GM12872 (cell line): ENCODE results near the gene EEIG1.

Experiments used
- TF ChIP-seq, protein P1 (sequence below): IDR thresholded peaks from 3 replicates; pipeline ENCODE4 v1.5.1; 2011; ENCODE audit warnings: low read depth, mild to moderate bottlenecking, low read length, moderate library complexity; ENCODE audit not compliant: insufficient read depth

The EEIG1 gene

DNA sequence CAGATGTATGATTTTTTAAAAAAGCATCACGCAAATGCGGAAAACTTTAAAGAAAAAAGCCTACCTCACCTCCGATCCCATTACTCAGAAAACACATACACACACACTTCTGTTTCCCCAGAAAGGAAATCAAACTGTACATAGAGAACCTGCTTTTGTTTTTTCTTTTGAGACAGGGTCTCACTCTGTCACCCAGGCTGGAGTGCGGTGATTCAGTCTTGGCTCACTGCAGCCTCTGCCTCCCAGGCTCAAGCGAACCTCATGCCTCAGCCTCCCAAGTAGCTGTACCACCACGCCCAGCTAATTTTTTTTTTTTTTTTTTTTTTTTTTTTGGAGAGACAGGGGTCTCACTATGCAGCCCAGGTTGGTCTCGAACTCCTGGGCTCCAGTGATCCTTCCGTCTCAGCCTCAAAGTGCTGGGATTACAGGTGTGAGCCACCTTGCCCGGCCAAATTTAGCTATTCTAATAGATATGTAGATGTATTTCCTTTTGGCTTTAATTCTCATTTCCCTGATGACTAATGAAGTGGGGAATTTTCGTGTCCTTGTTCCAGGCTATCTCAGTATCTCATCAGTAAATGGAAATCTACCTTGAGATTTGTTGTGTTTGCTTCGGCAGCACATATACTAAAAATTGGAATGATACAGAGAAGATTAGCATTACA, 25.7 kb upstream of the EEIG1 start:
- TF ChIP-seq, protein P1, sequence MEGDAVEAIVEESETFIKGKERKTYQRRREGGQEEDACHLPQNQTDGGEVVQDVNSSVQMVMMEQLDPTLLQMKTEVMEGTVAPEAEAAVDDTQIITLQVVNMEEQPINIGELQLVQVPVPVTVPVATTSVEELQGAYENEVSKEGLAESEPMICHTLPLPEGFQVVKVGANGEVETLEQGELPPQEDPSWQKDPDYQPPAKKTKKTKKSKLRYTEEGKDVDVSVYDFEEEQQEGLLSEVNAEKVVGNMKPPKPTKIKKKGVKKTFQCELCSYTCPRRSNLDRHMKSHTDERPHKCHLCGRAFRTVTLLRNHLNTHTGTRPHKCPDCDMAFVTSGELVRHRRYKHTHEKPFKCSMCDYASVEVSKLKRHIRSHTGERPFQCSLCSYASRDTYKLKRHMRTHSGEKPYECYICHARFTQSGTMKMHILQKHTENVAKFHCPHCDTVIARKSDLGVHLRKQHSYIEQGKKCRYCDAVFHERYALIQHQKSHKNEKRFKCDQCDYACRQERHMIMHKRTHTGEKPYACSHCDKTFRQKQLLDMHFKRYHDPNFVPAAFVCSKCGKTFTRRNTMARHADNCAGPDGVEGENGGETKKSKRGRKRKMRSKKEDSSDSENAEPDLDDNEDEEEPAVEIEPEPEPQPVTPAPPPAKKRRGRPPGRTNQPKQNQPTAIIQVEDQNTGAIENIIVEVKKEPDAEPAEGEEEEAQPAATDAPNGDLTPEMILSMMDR = no peak

DNA sequence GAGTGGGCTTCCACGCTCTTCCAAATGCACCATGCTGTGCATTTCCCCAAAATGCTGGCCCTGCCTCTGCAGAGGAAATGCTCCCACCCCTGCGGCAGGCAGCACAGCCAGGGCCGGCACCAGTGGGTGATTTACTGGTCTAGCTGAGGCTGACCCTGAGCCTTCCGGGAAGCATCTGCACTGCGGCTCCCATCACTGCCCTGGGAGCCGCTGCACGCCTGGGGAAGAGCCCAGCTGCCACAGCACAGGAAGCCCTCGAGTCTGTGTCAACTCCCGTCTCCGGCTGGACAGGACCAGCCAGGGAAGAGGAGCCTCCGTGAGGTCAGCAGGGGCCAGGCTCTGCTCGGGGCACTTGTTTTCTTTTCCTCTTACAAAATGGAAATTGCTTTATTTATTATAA, 25.1 kb upstream of the EEIG1 start:
- TF ChIP-seq, protein P1 = no peak

DNA sequence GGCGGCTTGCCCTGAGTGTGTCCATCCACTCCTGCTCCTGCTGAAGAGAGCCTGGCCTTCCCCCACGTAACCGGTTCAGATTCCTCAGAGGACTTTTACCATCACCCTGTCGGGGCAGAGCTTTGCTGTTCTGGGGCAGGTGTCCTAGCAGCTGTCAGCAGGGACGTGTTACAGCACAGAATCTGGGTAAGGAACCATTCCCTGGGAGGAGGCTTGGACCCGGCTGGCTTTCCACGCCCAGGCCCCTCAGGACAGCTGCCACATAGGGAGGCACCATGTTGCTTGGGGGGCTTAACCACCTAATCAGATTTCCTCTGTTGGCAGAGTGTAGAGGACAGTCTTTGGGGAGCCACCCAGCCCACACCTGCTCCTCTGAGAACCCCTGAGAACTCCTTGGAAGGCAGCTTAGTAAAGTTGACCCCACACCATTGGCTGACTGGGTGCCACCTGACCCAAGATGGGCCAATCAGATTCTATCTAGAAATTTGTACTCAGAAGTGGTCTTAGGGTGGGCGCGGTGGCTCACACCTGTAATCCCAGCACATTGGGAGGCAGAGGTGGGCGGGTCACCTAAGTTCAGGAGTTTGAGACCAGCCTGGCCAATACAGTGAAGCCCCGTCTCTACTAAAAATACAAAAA, 23.3 kb upstream of the EEIG1 start:
- TF ChIP-seq, protein P1 = no peak

- TF ChIP-seq, protein P1 = no peak
Measured at GRCh38 chr9:128002959-128003358, 22.2 kb upstream of the EEIG1 start.

DNA sequence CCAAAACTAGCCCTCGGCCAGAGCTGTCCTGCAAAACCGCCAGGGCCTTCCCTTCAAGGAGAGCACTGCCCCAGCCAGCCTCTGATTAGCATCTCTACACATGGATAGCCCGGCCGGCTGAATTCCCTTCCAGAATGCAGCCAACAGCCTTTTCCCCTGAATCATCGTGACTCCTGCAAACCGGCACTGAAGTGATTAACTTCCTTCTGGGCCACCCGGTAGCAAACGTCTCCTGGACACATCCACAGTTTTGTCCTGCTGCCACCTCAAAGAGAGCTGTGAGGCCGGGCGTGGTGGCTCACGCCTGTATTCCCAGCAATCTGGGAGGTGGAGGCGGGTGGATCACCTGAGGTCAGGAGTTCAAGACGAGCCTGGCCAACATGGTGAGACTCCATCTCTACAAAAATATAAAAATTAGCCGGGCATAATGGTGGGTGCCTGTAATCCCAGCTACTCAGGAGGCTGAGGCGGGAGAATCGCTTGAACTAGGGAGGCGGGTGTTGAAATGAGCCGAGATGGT, 21.1 kb upstream of the EEIG1 start:
- TF ChIP-seq, protein P1 = no peak

GRCh38 chr9:128001151-128001778, 20.5 kb upstream of the EEIG1 start:
- TF ChIP-seq, protein P1 = no peak

GRCh38 chr9:127999461-127999860, 18.7 kb upstream of the EEIG1 start:
- TF ChIP-seq, protein P1 = no peak
